H1 (cell line): ENCODE results near the gene NOS1AP. TPM values are rescaled to one million over a fixed set of nuclear protein-coding genes. Genes with fewer than 3 reads are reported as not detected.

ENCODE experiments used
- CTCF ChIA-PET: fragments of 300-600 bp; sonication (Branson Sonifier 250); formaldehyde crosslinking; loops from one replicate; lab custom pipeline; 2021; ENCODE audit not compliant: partially characterized antibody; lab: Charles Lee
- POLR2A ChIA-PET: fragments of 300-600 bp; sonication (Branson Sonifier 250); formaldehyde crosslinking; loops from one replicate; lab custom pipeline; 2021; ENCODE audit warnings: inconsistent platforms; ENCODE audit not compliant: partially characterized antibody; lab: Charles Lee
- DNase-seq, 2 experiments: peaks; one replicate each; pipeline versions ENCODE4 v3.0.0 to v3.0.0-alpha.2; 2010 to 2022; ENCODE audit warnings: low spot score in 2 of 2, low read depth in 1 of 2, mixed read lengths in 1 of 2
- FAIRE-seq: peaks from 2 replicates; lab custom pipeline; 2011; peaks lifted over from hg19 to GRCh38; lab: Jason Lieb, UNC
- H2AFZ ChIP-seq: 2 replicates; pipeline ENCODE4 v1.8.1; 2012; ENCODE audit warnings: low read length, inconsistent platforms
- H2AK5ac ChIP-seq: 2 replicates; pipeline ENCODE4 v1.6.1; 2013; ENCODE audit warnings: low read depth, low read length
- H2BK120ac ChIP-seq: replicated peaks from 2 replicates; pipeline ENCODE3; 2013; ENCODE audit warnings: low read depth, low read length, inconsistent platforms
- H2BK12ac ChIP-seq: 2 replicates; pipeline ENCODE4 v1.6.1; 2013; ENCODE audit warnings: low read depth, low read length
- H2BK15ac ChIP-seq: 2 replicates; pipeline ENCODE4 v1.6.1; 2013; ENCODE audit warnings: low read length
- H2BK20ac ChIP-seq: 2 replicates; pipeline ENCODE4 v1.6.1; 2013; ENCODE audit warnings: low read length
- H2BK5ac ChIP-seq: 2 replicates; pipeline ENCODE4 v1.6.1; 2013; ENCODE audit warnings: low read depth, low read length
- H3K14ac ChIP-seq: 2 replicates; pipeline ENCODE4 v1.6.1; 2013; ENCODE audit warnings: inconsistent platforms; ENCODE audit not compliant: insufficient read length
- H3K18ac ChIP-seq: 2 replicates; pipeline ENCODE4 v1.6.1; 2013; ENCODE audit warnings: low read length; ENCODE audit errors: extremely low read depth
- H3K23ac ChIP-seq: 2 replicates; pipeline ENCODE4 v1.6.1; 2013; ENCODE audit warnings: inconsistent platforms; ENCODE audit not compliant: insufficient read length
- H3K23me2 ChIP-seq: 2 replicates; pipeline ENCODE4 v1.6.1; 2013; ENCODE audit warnings: low read depth, low read length
- H3K27ac ChIP-seq: 2 replicates; pipeline ENCODE4 v1.6.1; 2011; ENCODE audit warnings: low read depth, low read length, inconsistent platforms
- H3K27me3 ChIP-seq, 4 experiments: replicated peaks in 1 of 4; 1 replicate in 1 of 4; 2 replicates in 3 of 4; pipeline versions ENCODE4 v1.6.1 to v1.8.1; 2011 to 2013; ENCODE audit warnings: low read length in 3 of 4, mild to moderate bottlenecking in 3 of 4, inconsistent platforms in 2 of 4, mixed read lengths in 2 of 4, moderate library complexity in 1 of 4; ENCODE audit not compliant: control insufficient read depth in 3 of 4, insufficient read depth in 3 of 4; ENCODE audit errors: extremely low read depth in 1 of 4
- H3K36me3 ChIP-seq, 4 experiments: 2 replicates each; pipeline versions ENCODE4 v1.6.1 to v1.8.1; 2011 to 2013; ENCODE audit warnings: mild to moderate bottlenecking in 4 of 4, low read length in 3 of 4, moderate library complexity in 2 of 4, control low read depth in 1 of 4, inconsistent platforms in 1 of 4; ENCODE audit not compliant: insufficient read depth in 4 of 4, control insufficient read depth in 2 of 4
- H3K4ac ChIP-seq: replicated peaks from 2 replicates; pipeline ENCODE3; 2013; ENCODE audit warnings: low read length, low read depth, mixed read lengths, inconsistent platforms; ENCODE audit not compliant: insufficient read length
- H3K4me1 ChIP-seq, 4 experiments: replicated peaks in 1 of 4; 1 replicate in 1 of 4; 2 replicates in 3 of 4; pipeline versions ENCODE4 v1.6.1 to v1.8.1; 2011 to 2013; ENCODE audit warnings: low read length in 3 of 4, inconsistent platforms in 2 of 4, mixed read lengths in 1 of 4; ENCODE audit not compliant: insufficient read depth in 4 of 4, control insufficient read depth in 3 of 4
- H3K4me2 ChIP-seq, 2 experiments: 2 replicates each; pipeline versions ENCODE4 v1.6.1 to v1.8.1; 2011 to 2013; ENCODE audit warnings: low read depth in 2 of 2, low read length in 2 of 2, control low read depth in 1 of 2, inconsistent platforms in 1 of 2, mild to moderate bottlenecking in 1 of 2; ENCODE audit not compliant: insufficient read depth in 1 of 2
- H3K4me3 ChIP-seq, 4 experiments: fragments of 200-600, 300-600 bp in 1 of 4; sonication (generic), shearing (Covaris generic), sonication (Bioruptor Twin) in 1 of 4; 2 replicates each; pipeline versions ENCODE4 v1.5.1 to v1.8.1; 2011 to 2016; ENCODE audit warnings: low read length in 4 of 4, low read depth in 3 of 4, control low read depth in 2 of 4, inconsistent platforms in 2 of 4, mild to moderate bottlenecking in 2 of 4, mixed read lengths in 1 of 4, moderate library complexity in 1 of 4; ENCODE audit not compliant: insufficient read depth in 2 of 4; ENCODE audit errors: extremely low read depth in 1 of 4
- H3K56ac ChIP-seq: replicated peaks from 2 replicates; pipeline ENCODE3; 2013; ENCODE audit warnings: low read depth, mild to moderate bottlenecking, mixed read lengths, low read length, inconsistent platforms; ENCODE audit not compliant: insufficient read length
- H3K79me1 ChIP-seq: 2 replicates; pipeline ENCODE4 v1.6.1; 2013; ENCODE audit warnings: low read depth, low read length, control low read depth
- H3K79me2 ChIP-seq, 2 experiments: 2 replicates each; pipeline versions ENCODE4 v1.6.1 to v1.8.1; 2012 to 2013; ENCODE audit warnings: low read length in 2 of 2, mild to moderate bottlenecking in 2 of 2, inconsistent platforms in 1 of 2; ENCODE audit not compliant: insufficient read depth in 2 of 2, control insufficient read depth in 1 of 2
- H3K9ac ChIP-seq, 4 experiments: replicated peaks in 1 of 4; 1 replicate in 1 of 4; 2 replicates in 3 of 4; pipeline versions ENCODE4 v1.6.1 to v1.8.1; 2011 to 2013; ENCODE audit warnings: low read depth in 3 of 4, low read length in 3 of 4, control low read depth in 2 of 4, mild to moderate bottlenecking in 2 of 4, moderate library complexity in 2 of 4, inconsistent platforms in 1 of 4; ENCODE audit errors: extremely low read depth in 1 of 4
- H3K9me3 ChIP-seq, 2 experiments: 2 replicates each; pipeline versions ENCODE4 v1.6.1 to v1.8.1; 2012 to 2013; ENCODE audit warnings: mild to moderate bottlenecking in 2 of 2, moderate library complexity in 2 of 2, control low read depth in 1 of 2, inconsistent platforms in 1 of 2, low read depth in 1 of 2, low read length in 1 of 2, mixed read lengths in 1 of 2; ENCODE audit not compliant: insufficient read depth in 2 of 2
- H4K20me1 ChIP-seq, 2 experiments: replicated peaks in 1 of 2; 2 replicates each; pipeline versions ENCODE3 to v1.8.1; 2011 to 2013; ENCODE audit warnings: inconsistent platforms in 2 of 2, low read length in 2 of 2, mild to moderate bottlenecking in 1 of 2; ENCODE audit not compliant: insufficient read depth in 2 of 2, control insufficient read depth in 1 of 2
- H4K5ac ChIP-seq: 2 replicates; pipeline ENCODE4 v1.6.1; 2013; ENCODE audit warnings: low read length, low read depth, mixed read lengths, inconsistent platforms; ENCODE audit not compliant: insufficient read length
- H4K8ac ChIP-seq: 2 replicates; pipeline ENCODE4 v1.8.0; 2013; ENCODE audit warnings: mild to moderate bottlenecking, moderate library complexity, low read length, inconsistent platforms; ENCODE audit not compliant: insufficient read depth; ENCODE audit errors: extremely low read depth
- H4K91ac ChIP-seq: replicated peaks from 2 replicates; pipeline ENCODE3; 2013; ENCODE audit warnings: low read length, mixed read lengths, inconsistent platforms; ENCODE audit not compliant: insufficient read length
- HDAC6 ChIP-seq: IDR thresholded peaks from one replicate; pipeline ENCODE4 v1.7.1; 2012; ENCODE audit warnings: low read depth, mild to moderate bottlenecking, inconsistent platforms, low read length, moderate library complexity
- POLR2A ChIP-seq, 2 experiments: IDR thresholded peaks; 1 replicate in 1 of 2; 2 replicates in 1 of 2; pipeline ENCODE4 v1.6.1; 2011; ENCODE audit warnings: low read depth in 2 of 2, low read length in 2 of 2, mild to moderate bottlenecking in 2 of 2; ENCODE audit errors: control extremely low read depth in 1 of 2
- POU5F1 ChIP-seq: IDR thresholded peaks from 2 replicates; pipeline ENCODE4 v1.6.1; 2011; ENCODE audit warnings: low read depth, mild to moderate bottlenecking, low read length, moderate library complexity
- RBBP5 ChIP-seq: IDR thresholded peaks from 2 replicates; pipeline ENCODE4 v1.7.1; 2012; ENCODE audit warnings: low read depth, mild to moderate bottlenecking, inconsistent platforms, low read length, moderate library complexity, borderline replicate concordance
- SUZ12 ChIP-seq: fragments of 200-600 bp; sonication (generic); IDR thresholded peaks from 2 replicates; pipeline ENCODE4 v1.6.1; 2012; ENCODE audit warnings: mild to moderate bottlenecking, inconsistent platforms, low read length, moderate library complexity, mixed read lengths
- WGBS, 2 experiments: shearing (Covaris generic) in 1 of 2; methylation state at CpG; one replicate each; pipeline versions ENCODE4 v1.1.6 to v1.1.7; 2013 to 2015; ENCODE audit warnings: low lambda C conversion rate in 2 of 2, mixed read lengths in 2 of 2, inconsistent platforms in 1 of 2, low coverage in 1 of 2, missing lambda C conversion rate in 1 of 2; ENCODE audit not compliant: insufficient replicate concordance in 2 of 2, insufficient coverage in 1 of 2, insufficient read length in 1 of 2; ENCODE audit errors: extremely low coverage in 1 of 2, missing lambda C conversion rate in 1 of 2; 5-methylcytosine and 5-hydroxymethylcytosine counted together
- polyA plus RNA-seq, 7 experiments: library from polyadenylated mRNA; depleted of rRNA in 3 of 7; stranded (reverse) in 5 of 7; unstranded in 2 of 7; fragments of >200 nt in 5 of 7; fragments of 200-250 nt in 2 of 7; gene quantifications; 1 replicate in 5 of 7; 2 replicates in 1 of 7; 4 replicates in 1 of 7; pipeline versions ENCODE4 v1.2.1 to v1.2.3, GENCODE V29; 2011 to 2013; ENCODE audit warnings: missing spikeins in 2 of 7, mixed read lengths in 2 of 7
- total RNA-seq: library from RNA; stranded (reverse); fragmentation: NEBNext Ultra II Directional; extraction: Animal tissue kit (Norgen Biotek cat#: 25700); gene quantifications from 2 replicates; pipeline ENCODE4 v1.2.1, GENCODE V29; 2021

The NOS1AP gene
- total and polyA plus RNA-seq, 2 of the 8 experiments (the other 6 are each of a cell fraction or from before 2014, with no cell fraction given), result 2.4 to 12.1 TPM

DNA sequence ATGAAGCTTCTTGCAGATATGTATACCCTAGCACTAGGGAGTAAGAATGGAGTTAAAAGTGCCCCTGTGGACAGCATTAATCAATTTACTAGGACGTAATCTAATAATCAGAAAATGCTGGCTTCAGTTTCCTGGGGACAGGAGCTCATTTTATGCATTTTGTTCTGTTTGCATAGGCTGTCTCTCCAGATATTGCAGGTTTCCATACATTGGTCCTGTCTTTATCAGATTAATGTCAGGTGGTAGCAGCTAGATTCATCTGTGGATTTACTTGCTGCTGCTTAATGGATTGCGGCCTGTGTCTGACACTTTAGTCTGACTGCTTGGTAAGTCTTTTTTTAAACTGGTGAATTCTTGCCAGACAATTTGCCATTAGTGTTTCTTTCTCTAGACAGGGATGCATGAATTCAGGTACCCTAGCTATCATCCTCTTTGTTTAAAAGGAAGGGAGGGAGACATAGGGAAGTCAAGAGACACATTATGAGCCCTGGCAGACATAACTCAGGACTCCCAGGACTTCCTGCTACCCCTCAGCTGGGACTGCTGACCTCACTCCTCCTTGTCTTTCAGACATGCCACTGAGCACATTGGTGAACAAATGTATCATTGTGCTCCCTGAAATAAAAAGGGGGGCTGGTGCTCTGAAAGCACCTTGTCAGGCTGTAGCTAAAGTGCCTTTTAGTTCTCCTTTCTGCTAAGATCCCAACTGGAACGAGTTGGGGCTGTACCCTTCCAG lies 47.7 kb downstream of the NOS1AP start:
- Histone ChIP-seq H2BK20ac (no peak overlapping the region), H3K23me2 (no peaks in the 10 kb centered on the region), H3K23ac (no peak overlapping the region), H3K14ac (no peak overlapping the region), H3K27ac (no peak overlapping the region), H3K27me3 (no peaks in the 10 kb centered on the region; a peak in 1 of 7 replicates), H3K56ac (no peak overlapping the region), H3K79me2 (peaks cover 0 to 23% of the 10 kb centered on the region in 2 experiments; a peak in 3 of 4 replicates), H4K91ac (no peak overlapping the region), H2BK120ac (no peak overlapping the region), H3K9me3 (no peaks in the 10 kb centered on the region), H3K18ac (no peak overlapping the region), H2BK12ac (no peak overlapping the region), H4K20me1 (peaks cover 0 to 2% of the 10 kb centered on the region in 2 experiments), H3K4me3 (no peak overlapping the region), H2AK5ac (no peak overlapping the region), H2BK5ac (no peak overlapping the region), H3K4me2 (no peak overlapping the region), H2BK15ac (no peak overlapping the region), H4K5ac (no peak overlapping the region), H3K4me1 (no peaks in the 10 kb centered on the region), H2AFZ (no peak overlapping the region), H3K79me1 (no peaks in the 10 kb centered on the region; the same call in 1 of the 2 replicates), H4K8ac (no peak overlapping the region), H3K36me3 (no peaks in the 10 kb centered on the region), H3K9ac (no peak overlapping the region), H3K4ac (no peak overlapping the region)
- POLR2A ChIA-PET, result interaction anchor here (1.4 kb wide), 1 partner anchor 47 kb away, joined by 5 read pairs; the partner anchor contains the start of gene NOS1AP
- TF ChIP-seq POLR2A (IDR thresholded peaks at IDR 0.05; ENCODE audit: control extremely low read depth in 1 of 2, low read depth in 2 of 2, low read length in 2 of 2) (no peak), POU5F1 (no peak), RBBP5 (no peak), SUZ12 (no peak), HDAC6 (no peak)
- WGBS, 2 experiments, result 90% methylated on average over 3 of the region's 3 CpGs; no CpG with 5 or more reads in 1 of the 2 experiments
- DNase-seq (no peak), FAIRE-seq (no peak)
- CTCF ChIA-PET, result interaction anchor here (0.8 to 1.8 kb wide), 6 partner anchors 12 to 96 kb away, joined by 3 to 5 read pairs (median 3); no protein-coding TSS in a partner anchor
